Measurements from ENCODE around the gene UCKL1.
"Not testable (repeated sequence)": the region's sequence is repeated elsewhere in the genome, so short reads cannot be mapped to it uniquely, and the experiment has no call there.

Gene UCKL1

GRCh38 chr20:63942969-63943807, 13.0 kb downstream of the UCKL1 start:
- DNase-seq: no peak

- DNase-seq: no peak
Measured at GRCh38 chr20:63942250-63942951, 13.8 kb downstream of the UCKL1 start.

- no peak for DNase-seq
Measured at GRCh38 chr20:63941282-63942081, 14.7 kb downstream of the UCKL1 start.

GRCh38 chr20:63940472-63941266, 15.5 kb downstream of the UCKL1 start:
- no peak for DNase-seq

GRCh38 chr20:63940071-63940471, 16.1 kb downstream of the UCKL1 start:
- no peak for DNase-seq

GRCh38 chr20:63939061-63939935, 16.9 kb downstream of the UCKL1 start:
- DNase-seq: no peak

GRCh38 chr20:63937596-63937995, 18.6 kb downstream of the UCKL1 start:
- DNase-seq: no peak

GRCh38 chr20:63935447-63935846, 20.8 kb downstream of the UCKL1 start:
- DNase-seq: no peak

GRCh38 chr20:63934271-63935068, 21.7 kb downstream of the UCKL1 start:
- no peak for DNase-seq

GRCh38 chr20:63933646-63934045, 22.6 kb downstream of the UCKL1 start:
- no peak for DNase-seq

GRCh38 chr20:63932606-63933160, 23.5 kb downstream of the UCKL1 start:
- no peak for DNase-seq

- no peak for DNase-seq
Measured at GRCh38 chr20:63931735-63932134, 24.5 kb downstream of the UCKL1 start.

- no peak for DNase-seq
Measured at GRCh38 chr20:63930971-63931553, 25.2 kb downstream of the UCKL1 start.

GRCh38 chr20:63929473-63929883, 26.7 kb downstream of the UCKL1 start:
- DNase-seq: not testable (repeated sequence)

GRCh38 chr20:63929071-63929470, 27.1 kb downstream of the UCKL1 start:
- DNase-seq: no peak

GRCh38 chr20:63926298-63926697, 29.9 kb downstream of the UCKL1 start:
- DNase-seq: no peak

- no peak for DNase-seq
Measured at GRCh38 chr20:63924241-63924640, 32.0 kb downstream of the UCKL1 start.

GRCh38 chr20:63923651-63924050, 32.6 kb downstream of the UCKL1 start:
- DNase-seq: no peak

- DNase-seq: no peak
Measured at GRCh38 chr20:63920226-63920625, 36.0 kb downstream of the UCKL1 start.

- no peak for DNase-seq
Measured at GRCh38 chr20:63919130-63919529, 37.1 kb downstream of the UCKL1 start.

All from kidney glomerular epithelial cell (primary cell).